Measurements from ENCODE around the gene MDGA2.
A peak's percentile ranks its signal among the peaks of the same experiment; 100 is the strongest.

The MDGA2 gene

DNA sequence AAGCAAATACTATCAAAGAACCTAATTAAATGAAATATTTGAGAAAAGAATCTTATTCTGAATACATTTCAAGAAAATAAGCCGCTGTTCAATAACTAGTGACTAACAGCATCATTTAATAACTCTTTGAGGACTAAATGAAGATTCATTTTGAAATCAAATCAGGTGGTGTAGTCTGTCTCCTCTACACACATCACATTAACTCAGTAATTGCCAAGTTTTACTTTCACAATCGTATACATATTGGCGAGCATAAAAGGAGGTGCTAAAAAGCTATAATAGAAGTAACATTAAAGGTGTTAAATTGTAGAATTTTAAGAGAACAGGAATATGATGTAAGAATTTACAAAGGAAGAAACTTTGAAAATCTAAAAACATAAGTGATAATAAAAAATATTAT lies 185.1 kb downstream of the MDGA2 start:
- Histone ChIP-seq H4K20me1 (no peaks in the 10 kb centered on the region), H3K27ac (no peak overlapping the region), H3K4me3 (no peak overlapping the region), H3K9ac (no peak overlapping the region), H3K4me2 (no peak overlapping the region), H3K27me3 (no peaks in the 10 kb centered on the region), H3K36me3 (peaks cover 0 to 5% (median 0%) of the 10 kb centered on the region in 11 experiments; a peak in 1 of 22 replicates), H3K9me3 (replicated peaks in 1 of 11) (peaks cover 14 to 28% (median 21%) of the 10 kb centered on the region in 11 experiments; a peak in 21 of 22 replicates), H3K4me1 (no peaks in the 10 kb centered on the region)
- TF ChIP-seq Cebpa-rat (IDR thresholded peaks at IDR 0.05), result no peak

DNA sequence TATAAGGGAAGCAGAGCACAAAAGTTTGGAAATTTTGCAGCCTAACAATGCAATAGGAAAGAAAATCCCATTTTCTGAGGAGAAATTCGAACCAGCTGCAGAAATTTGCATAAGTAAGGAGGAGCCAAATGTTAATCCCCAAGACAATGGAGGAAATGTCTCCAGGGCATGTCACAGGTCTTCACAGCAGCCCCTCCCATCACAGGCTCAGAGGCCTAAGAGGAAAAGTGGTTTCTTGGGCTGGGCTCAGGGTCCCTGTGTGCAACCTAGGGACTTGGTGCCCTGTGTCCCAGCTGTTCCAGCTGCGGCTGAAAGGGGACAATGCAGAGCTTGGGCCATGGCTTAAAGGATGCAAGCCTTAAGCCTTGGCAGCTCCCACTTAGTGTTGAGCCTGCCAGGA lies 190.0 kb downstream of the MDGA2 start:
- Histone ChIP-seq H4K20me1 (no peaks in the 10 kb centered on the region), H3K4me3 (no peak overlapping the region), H3K36me3 (0 out of 22 replicates have a peak, but pooled peaks cover 0 to 5% (median 0%) of the 10 kb centered on the region in 11 experiments), H3K27me3 (no peaks in the 10 kb centered on the region), H3K9ac (no peak overlapping the region), H3K4me1 (no peaks in the 10 kb centered on the region), H3K27ac (no peak overlapping the region), H3K4me2 (no peak overlapping the region), H3K9me3 (replicated peaks in 1 of 11) (peaks cover 5 to 17% (median 9%) of the 10 kb centered on the region in 11 experiments; a peak in 16 of 22 replicates)
- TF ChIP-seq Cebpa-rat (IDR thresholded peaks at IDR 0.05), result no peak

DNA sequence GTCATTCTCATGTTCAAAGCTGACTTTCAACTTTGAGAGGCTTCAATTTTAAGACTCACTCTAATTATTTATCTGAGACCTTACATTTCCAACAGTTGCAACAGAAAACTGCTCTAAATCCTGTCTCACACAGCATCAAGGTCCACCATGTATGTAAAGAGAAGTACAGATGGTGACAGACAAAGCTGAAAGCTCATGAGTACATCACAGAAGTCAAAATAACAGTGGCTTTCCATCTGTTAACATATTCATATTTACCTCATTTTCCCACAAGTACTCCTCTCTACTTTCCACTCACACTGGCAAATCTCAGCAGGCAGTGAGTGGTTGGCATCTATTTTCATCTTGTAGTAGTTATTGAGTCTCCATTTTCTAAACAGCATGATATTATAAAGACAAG lies 192.0 kb downstream of the MDGA2 start:
- Histone ChIP-seq H3K27ac (no peak overlapping the region), H4K20me1 (no peaks in the 10 kb centered on the region), H3K9me3 (replicated peaks in 1 of 11) (peaks cover 5 to 17% (median 9%) of the 10 kb centered on the region in 11 experiments; a peak in 16 of 22 replicates), H3K27me3 (no peaks in the 10 kb centered on the region), H3K9ac (no peak overlapping the region), H3K4me2 (no peak overlapping the region), H3K4me3 (no peak overlapping the region), H3K4me1 (no peaks in the 10 kb centered on the region), H3K36me3 (0 out of 22 replicates have a peak, but pooled peaks cover 0 to 5% (median 0%) of the 10 kb centered on the region in 11 experiments)
- TF ChIP-seq Cebpa-rat (IDR thresholded peaks at IDR 0.05), result no peak

DNA sequence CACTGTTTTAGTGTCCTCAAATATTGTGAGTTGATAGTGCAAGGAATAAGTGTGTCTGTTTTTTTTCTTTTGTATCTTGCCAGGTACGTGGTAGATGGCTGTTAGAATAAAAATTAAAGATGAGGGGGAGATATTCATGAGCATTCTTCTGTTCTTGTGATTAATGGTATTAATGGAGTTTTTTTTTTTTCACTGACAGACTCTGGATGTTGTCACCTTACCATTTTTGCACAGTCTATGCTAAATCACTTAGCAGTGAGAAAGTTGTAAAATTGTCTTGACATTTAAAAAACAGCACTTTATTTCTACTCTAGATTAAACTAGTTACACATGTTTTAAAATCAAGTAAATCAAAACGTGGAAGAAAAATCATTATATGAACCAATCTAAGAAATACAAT lies 204.3 kb downstream of the MDGA2 start:
- Histone ChIP-seq H3K27ac (no peak overlapping the region), H3K4me2 (no peak overlapping the region), H3K4me3 (no peak overlapping the region), H3K36me3 (no peaks in the 10 kb centered on the region), H4K20me1 (no peaks in the 10 kb centered on the region; a peak in 1 of 22 replicates), H3K9ac (no peak overlapping the region), H3K4me1 (no peaks in the 10 kb centered on the region), H3K27me3 (no peaks in the 10 kb centered on the region), H3K9me3 (replicated peaks in 1 of 11) (peaks cover 0 to 4% (median 0%) of the 10 kb centered on the region in 11 experiments; a peak in 1 of 22 replicates)
- TF ChIP-seq Cebpa-rat (IDR thresholded peaks at IDR 0.05), result no peak

DNA sequence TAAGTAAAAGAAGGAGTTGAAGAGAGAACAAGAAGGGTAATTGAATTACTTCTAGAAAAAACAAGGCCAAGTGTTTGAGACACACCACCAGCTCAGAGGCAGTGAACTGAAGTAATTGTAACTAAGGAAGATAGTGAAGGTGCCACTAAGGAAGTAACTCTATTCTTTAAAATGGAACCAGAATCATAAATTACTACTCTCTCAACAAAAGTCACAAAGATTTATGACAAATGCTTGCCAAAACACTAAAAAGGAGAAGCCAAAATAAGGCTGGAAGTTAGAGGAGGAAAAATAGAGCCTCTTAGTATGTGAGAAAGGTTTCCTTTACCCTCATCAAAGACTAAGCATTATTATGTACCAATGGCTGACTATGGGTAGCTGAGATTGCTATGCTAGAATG lies 208.5 kb downstream of the MDGA2 start:
- H3K4me3 ChIP-seq, result no peak overlapping the region

DNA sequence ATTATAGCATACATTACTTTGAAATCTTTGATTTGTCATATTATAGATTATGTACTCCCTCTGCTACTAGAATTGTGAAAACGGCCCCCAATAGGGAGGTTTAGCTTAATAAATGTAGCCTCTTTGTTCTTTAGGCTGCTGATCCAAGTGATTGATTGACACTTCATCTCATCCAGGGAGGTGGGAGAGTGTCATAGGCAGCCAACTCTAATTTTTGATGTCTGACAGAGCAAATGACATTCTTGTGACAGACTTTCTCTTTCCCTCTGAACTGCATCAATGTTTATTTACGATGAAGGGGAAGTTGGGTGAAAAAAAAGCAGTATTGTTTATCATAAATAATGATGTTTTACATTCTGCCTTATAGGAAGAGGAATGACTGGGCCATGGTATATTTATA lies 221.4 kb downstream of the MDGA2 start:
- H3K4me1 ChIP-seq, result peaks cover 0 to 1% (median 0%) of the 10 kb centered on the region in 10 experiments; a peak in 5 of 20 replicates
- H3K36me3 ChIP-seq, result no peaks in the 10 kb centered on the region
- no peaks in the 10 kb centered on the region for H3K27me3 ChIP-seq
- H3K4me2 ChIP-seq, result no peak overlapping the region
- no peak overlapping the region for H3K27ac ChIP-seq
- TF ChIP-seq Cebpa-rat (IDR thresholded peaks at IDR 0.05), result no peak
- H4K20me1 ChIP-seq, result no peaks in the 10 kb centered on the region
- H3K9me3 ChIP-seq (replicated peaks in 1 of 11), result no peaks in the 10 kb centered on the region
- no peak overlapping the region for H3K9ac ChIP-seq
- H3K4me3 ChIP-seq, result no peak overlapping the region

More for the DNA sequence above, 208.5 kb downstream of the MDGA2 start:
- Histone ChIP-seq H3K4me1 (no peaks in the 10 kb centered on the region), H3K4me2 (no peak overlapping the region), H3K36me3 (no peaks in the 10 kb centered on the region), H3K27ac (no peak overlapping the region), H3K9ac (no peak overlapping the region), H4K20me1 (no peaks in the 10 kb centered on the region; a peak in 1 of 22 replicates), H3K9me3 (replicated peaks in 1 of 11) (no peaks in the 10 kb centered on the region), H3K27me3 (no peaks in the 10 kb centered on the region)
- TF ChIP-seq Cebpa-rat (IDR thresholded peaks at IDR 0.05), result no peak

DNA sequence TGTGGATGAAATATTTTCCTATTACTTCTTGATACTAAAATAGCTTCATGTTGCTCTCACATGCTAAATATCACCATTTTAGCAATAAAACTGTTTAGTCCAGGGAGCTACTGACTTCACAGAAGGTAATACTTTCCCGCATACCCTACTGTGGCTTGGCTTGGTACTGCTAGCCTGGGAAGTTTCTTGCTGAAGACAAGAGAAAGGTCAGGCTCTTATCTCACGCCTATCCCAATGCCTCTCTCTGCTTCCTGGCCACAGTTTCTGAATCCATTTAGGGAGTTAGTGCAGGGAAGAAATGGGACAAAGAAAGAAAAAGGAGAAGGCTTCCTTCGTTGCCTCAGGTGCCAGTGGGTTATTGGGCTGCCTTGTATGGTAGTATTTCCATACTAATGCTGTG lies 228.3 kb downstream of the MDGA2 start:
- Histone ChIP-seq H3K9ac (no peak overlapping the region), H3K4me2 (no peak overlapping the region), H3K4me3 (no peak overlapping the region), H3K27me3 (no peaks in the 10 kb centered on the region), H3K4me1 (peaks cover 0 to 12% (median 9%) of the 10 kb centered on the region in 10 experiments; a peak in 13 of 20 replicates), H3K27ac (no peak overlapping the region), H4K20me1 (no peaks in the 10 kb centered on the region), H3K36me3 (no peaks in the 10 kb centered on the region), H3K9me3 (replicated peaks in 1 of 11) (no peaks in the 10 kb centered on the region)
- TF ChIP-seq Cebpa-rat (IDR thresholded peaks at IDR 0.05), result no peak

DNA sequence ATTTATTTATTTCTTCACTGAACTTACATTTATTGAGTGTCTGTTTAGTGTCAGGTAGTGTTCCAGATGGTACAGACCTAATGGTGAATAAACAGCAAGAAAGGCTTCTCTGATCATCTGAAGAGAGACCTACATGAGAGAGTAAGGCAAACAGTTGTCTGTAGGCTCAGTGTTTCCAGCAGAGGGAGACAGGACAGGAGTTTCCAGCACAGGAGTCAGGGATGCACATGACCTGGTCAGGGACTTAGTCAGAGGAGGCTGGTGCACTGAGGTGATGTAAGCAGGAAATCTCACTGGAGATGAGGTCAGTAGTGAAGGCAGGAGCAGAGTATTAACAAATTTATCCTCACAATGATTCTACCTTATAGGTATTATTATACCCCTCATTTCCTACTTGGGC lies 233.2 kb downstream of the MDGA2 start:
- H3K4me3 ChIP-seq, result no peak overlapping the region
- no peaks in the 10 kb centered on the region for H4K20me1 ChIP-seq
- H3K9me3 ChIP-seq (replicated peaks in 1 of 11), result no peaks in the 10 kb centered on the region
- no peak for TF ChIP-seq Cebpa-rat (IDR thresholded peaks at IDR 0.05)
- H3K36me3 ChIP-seq, result no peaks in the 10 kb centered on the region
- H3K27ac ChIP-seq, result no peak overlapping the region
- peaks cover 0 to 17% (median 9%) of the 10 kb centered on the region in 10 experiments; a peak in 11 of 20 replicates for H3K4me1 ChIP-seq
- H3K27me3 ChIP-seq, result no peaks in the 10 kb centered on the region
- H3K4me2 ChIP-seq, result no peak overlapping the region
- no peak overlapping the region for H3K9ac ChIP-seq

DNA sequence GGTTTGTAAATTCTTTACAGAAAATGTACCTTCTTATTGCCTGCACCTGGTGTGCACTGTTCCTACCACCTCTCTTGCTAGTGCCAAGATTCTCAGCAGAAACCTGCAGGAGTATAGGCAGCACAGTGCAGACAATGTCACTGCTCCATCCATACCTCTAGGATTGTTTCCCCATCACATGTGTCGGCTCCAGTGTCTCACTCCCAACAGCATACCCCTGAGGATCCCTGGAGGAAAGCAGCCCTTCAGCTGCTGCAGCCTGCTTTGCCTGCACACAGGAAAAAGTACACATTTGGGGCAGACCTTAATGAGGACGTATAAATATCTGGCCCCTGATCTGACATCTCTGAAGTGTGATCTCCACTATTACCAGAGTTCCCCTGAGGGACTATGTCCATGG lies 235.5 kb downstream of the MDGA2 start:
- TF ChIP-seq Cebpa-rat (IDR thresholded peaks at IDR 0.05), result no peak
- H3K4me1 ChIP-seq, result peaks cover 0 to 17% (median 9%) of the 10 kb centered on the region in 10 experiments; a peak in 11 of 20 replicates
- no peak overlapping the region for H3K27ac ChIP-seq
- no peak overlapping the region for H3K9ac ChIP-seq
- H4K20me1 ChIP-seq, result no peaks in the 10 kb centered on the region
- no peak overlapping the region for H3K4me2 ChIP-seq
- no peak overlapping the region for H3K4me3 ChIP-seq
- no peaks in the 10 kb centered on the region for H3K9me3 ChIP-seq (replicated peaks in 1 of 11)
- H3K27me3 ChIP-seq, result no peaks in the 10 kb centered on the region
- H3K36me3 ChIP-seq, result no peaks in the 10 kb centered on the region

DNA sequence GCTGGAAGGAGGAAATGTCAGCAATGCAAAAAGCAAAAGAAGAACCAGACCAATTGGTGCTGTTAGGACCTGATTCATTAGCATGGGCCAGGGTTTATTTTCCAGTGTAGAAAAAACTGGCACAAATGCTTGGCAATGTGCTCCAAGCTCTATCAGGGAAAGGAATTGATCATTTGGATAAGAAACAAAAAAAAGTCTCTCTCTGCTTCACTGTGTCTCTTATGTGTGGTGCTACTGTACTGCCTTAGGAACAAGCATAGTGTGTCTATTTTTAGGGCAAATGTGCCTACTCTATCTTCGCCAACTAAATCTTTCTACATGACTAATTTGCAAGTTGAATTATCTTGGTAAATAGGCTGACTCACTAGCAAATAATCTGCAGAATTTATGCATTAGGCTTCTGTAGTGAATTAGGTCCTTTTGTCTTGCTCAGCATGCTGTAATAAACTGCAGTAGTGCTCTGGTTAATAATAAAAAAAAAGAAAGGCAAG lies 236.7 kb downstream of the MDGA2 start:
- Histone ChIP-seq H3K9ac (no peak overlapping the region), H3K4me1 (peaks cover 0 to 17% (median 9%) of the 10 kb centered on the region in 10 experiments; a peak in 11 of 20 replicates), H3K4me3 (no peak overlapping the region), H3K27me3 (no peaks in the 10 kb centered on the region), H3K9me3 (replicated peaks in 1 of 11) (no peaks in the 10 kb centered on the region), H3K4me2 (peak overlapping the region in 8 of 11 experiments; percentile 3 to 35 (median 17); a peak in 8 of 22 replicates), H3K27ac (no peak overlapping the region), H3K36me3 (no peaks in the 10 kb centered on the region), H4K20me1 (no peaks in the 10 kb centered on the region)
- TF ChIP-seq Cebpa-rat (IDR thresholded peaks at IDR 0.05), result no peak
